SJSA1 (cell line): ENCODE data around the gene LLGL1. TPM values are rescaled to one million over a fixed set of nuclear protein-coding genes. Genes with fewer than 3 reads are reported as not detected.

ENCODE experiments used
- DNase-seq, 2 experiments: peaks; one replicate each; pipeline ENCODE4 v3.0.0-alpha.2; 2015 to 2020; ENCODE audit warnings: low spot score in 2 of 2, low read depth in 1 of 2
- H3K27ac ChIP-seq: fragments of 250-450 bp; sonication (Bioruptor Pico); 2 replicates; pipeline ENCODE4 v1.5.1; 2020; ENCODE audit warnings: mild to moderate bottlenecking, moderate library complexity
- H3K27me3 ChIP-seq: fragments of 250-450 bp; sonication (Bioruptor Pico); replicated peaks from 2 replicates; pipeline ENCODE4 v1.5.1; 2020; ENCODE audit warnings: mild to moderate bottlenecking, moderate library complexity
- H3K36me3 ChIP-seq: fragments of 250-450 bp; sonication (Bioruptor Pico); 2 replicates; pipeline ENCODE4 v1.5.1; 2020; ENCODE audit warnings: mild to moderate bottlenecking
- H3K4me1 ChIP-seq: fragments of 250-450 bp; sonication (Bioruptor Pico); replicated peaks from 2 replicates; pipeline ENCODE4 v1.6.1; 2021; ENCODE audit warnings: mild to moderate bottlenecking
- H3K4me3 ChIP-seq: fragments of 250-450 bp; sonication (Bioruptor Pico); 2 replicates; pipeline ENCODE4 v1.5.1; 2020; ENCODE audit warnings: mild to moderate bottlenecking
- H3K9me3 ChIP-seq: fragments of 250-450 bp; sonication (Bioruptor Pico); replicated peaks from 2 replicates; pipeline ENCODE4 v1.5.1; 2020; ENCODE audit warnings: mild to moderate bottlenecking
- total RNA-seq: library from RNA; depleted of rRNA; stranded (reverse); fragments of >200 nt; shearing (Covaris generic); gene quantifications from 2 replicates; pipeline ENCODE4 v1.2.3, GENCODE V29; 2014

Gene LLGL1
- total RNA-seq, 1 experiment from 2014 or later: 19.3 TPM

DNA sequence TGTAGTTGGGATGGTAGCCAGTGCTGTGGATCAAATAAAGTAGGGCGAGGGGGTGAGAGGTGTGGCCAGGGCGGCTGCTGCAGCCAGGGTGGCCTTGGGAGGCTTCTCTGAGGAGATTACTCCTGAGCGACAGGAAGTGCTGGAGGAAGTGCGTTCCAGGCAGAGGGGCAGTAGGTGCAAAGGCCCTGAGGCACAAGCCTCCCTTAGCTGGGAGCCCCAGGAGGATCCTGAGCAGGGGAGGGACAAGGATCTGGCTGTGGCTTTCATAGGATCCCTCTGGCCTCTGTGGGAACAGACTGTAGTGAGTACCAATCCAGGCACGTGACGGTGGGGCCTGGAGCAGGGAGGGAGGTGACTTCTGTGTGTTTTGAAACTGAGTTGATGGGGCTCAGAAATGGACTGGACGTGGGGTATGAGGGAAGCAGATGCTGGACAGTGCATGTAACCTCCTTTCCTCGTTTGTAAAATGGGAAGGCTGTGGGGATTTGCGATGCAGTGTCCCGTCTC, 2.8 kb downstream of the LLGL1 start:
- no peak overlapping the region for H3K27ac ChIP-seq
- no peaks in the 10 kb centered on the region for H3K9me3 ChIP-seq
- no peaks in the 10 kb centered on the region; the same call in 1 of the 2 replicates for H3K36me3 ChIP-seq
- H3K4me1 ChIP-seq: peaks cover 18% of the 10 kb centered on the region
- DNase-seq: no peak
- H3K4me3 ChIP-seq: no peak overlapping the region
- no peaks in the 10 kb centered on the region for H3K27me3 ChIP-seq

DNA sequence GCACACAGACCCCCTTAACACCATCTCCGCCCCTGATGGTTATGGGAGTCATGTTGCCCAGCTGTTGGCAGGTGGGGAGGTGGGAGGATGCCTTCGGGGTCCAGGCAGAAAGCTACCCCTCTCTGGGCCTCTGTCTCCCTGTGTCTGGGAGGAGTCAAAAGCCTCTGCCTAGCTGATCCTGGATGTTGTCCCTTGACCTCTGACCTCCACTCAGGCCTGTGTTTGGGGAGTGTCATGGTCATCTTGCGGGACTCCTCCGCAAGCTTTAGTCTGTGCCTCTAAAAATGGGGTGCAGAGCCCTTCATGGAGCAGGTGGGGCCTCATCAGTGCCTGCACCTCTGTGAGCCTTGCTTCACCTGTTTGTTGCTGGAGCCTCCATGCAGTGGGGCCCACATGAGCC, 3.8 kb downstream of the LLGL1 start:
- DNase-seq: no peak
- no peaks in the 10 kb centered on the region for H3K27me3 ChIP-seq
- H3K4me1 ChIP-seq: peaks cover 18% of the 10 kb centered on the region
- H3K36me3 ChIP-seq: peaks cover 7% of the 10 kb centered on the region
- H3K9me3 ChIP-seq: no peaks in the 10 kb centered on the region
- no peak overlapping the region for H3K4me3 ChIP-seq
- no peak overlapping the region for H3K27ac ChIP-seq

- DNase-seq: no peak
- H3K27ac ChIP-seq: no peak overlapping the region
- no peak overlapping the region for H3K4me3 ChIP-seq
- H3K9me3 ChIP-seq: no peaks in the 10 kb centered on the region
- H3K36me3 ChIP-seq: peaks cover 12% of the 10 kb centered on the region
- H3K4me1 ChIP-seq: peaks cover 13% of the 10 kb centered on the region
- no peaks in the 10 kb centered on the region for H3K27me3 ChIP-seq
Observed at GRCh38 chr17:18229771-18230170, 4.3 kb downstream of the LLGL1 start.

GRCh38 chr17:18230288-18231141, 5.1 kb downstream of the LLGL1 start:
- DNase-seq: no peak
- H3K4me1 ChIP-seq: peaks cover 15% of the 10 kb centered on the region
- H3K27ac ChIP-seq: no peak overlapping the region
- H3K9me3 ChIP-seq: no peaks in the 10 kb centered on the region
- H3K27me3 ChIP-seq: no peaks in the 10 kb centered on the region
- no peak overlapping the region for H3K4me3 ChIP-seq
- H3K36me3 ChIP-seq: peaks cover 19% of the 10 kb centered on the region

DNA sequence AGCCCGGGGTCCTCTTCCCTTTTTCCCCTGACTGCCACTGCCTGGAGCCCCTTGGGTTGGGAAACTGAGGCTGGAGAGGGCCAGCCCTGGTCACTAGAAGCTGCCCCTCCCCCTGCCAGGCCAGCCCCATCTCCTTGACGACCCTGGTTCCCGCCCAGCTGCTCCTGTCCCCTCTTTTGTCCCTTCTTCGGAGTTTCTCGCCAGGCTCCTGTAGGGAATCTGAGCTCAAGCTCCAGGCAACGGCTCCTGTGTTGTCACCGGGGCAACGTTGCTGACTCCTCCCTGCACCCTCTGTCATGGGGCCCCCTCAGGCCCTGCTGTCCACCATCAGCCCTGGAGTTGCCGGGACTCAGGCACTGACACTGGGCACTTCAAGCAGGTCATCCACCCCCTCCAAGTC, 5.7 kb downstream of the LLGL1 start:
- H3K4me1 ChIP-seq: peaks cover 18% of the 10 kb centered on the region
- H3K9me3 ChIP-seq: no peaks in the 10 kb centered on the region
- peaks cover 25% of the 10 kb centered on the region for H3K36me3 ChIP-seq
- no peak overlapping the region for H3K4me3 ChIP-seq
- H3K27ac ChIP-seq: no peak overlapping the region
- no peak for DNase-seq
- H3K27me3 ChIP-seq: no peaks in the 10 kb centered on the region

DNA sequence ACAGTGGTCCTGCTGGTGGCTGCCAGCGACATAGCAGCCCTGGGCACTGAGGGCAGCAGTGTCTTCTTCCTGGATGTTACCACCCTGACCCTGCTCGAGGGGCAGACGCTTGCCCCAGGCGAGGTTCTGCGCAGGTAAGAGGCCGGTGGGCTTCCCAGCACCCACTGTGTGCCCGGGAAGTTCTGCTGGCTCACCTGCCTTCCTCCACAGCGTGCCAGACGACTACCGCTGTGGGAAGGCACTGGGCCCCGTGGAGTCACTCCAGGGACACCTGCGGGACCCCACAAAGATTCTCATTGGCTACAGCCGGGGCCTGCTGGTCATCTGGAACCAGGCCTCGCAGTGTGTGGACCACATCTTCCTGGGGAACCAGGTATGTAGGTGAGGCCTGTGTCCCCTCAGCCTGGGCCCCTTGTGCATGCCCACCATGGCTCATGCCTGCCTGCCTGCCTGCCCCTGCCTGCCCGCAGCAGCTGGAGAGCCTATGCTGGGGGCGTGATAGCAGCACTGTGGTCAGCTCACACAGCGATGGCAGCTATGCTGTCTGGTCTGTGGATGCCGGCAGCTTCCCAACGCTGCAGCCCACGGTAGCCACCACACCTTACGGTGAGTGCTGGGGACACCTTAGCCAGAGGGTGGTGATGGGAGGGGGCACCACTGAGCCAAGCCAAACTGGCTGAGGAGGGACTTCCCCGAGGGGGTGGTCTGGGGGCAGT, 8.5 kb downstream of the LLGL1 start:
- no peak for DNase-seq
- Histone ChIP-seq H3K27me3 (no peaks in the 10 kb centered on the region), H3K27ac (no peak overlapping the region), H3K4me1 (peaks cover 15% of the 10 kb centered on the region), H3K36me3 (peaks cover 45% of the 10 kb centered on the region), H3K4me3 (no peak overlapping the region), H3K9me3 (no peaks in the 10 kb centered on the region)

DNA sequence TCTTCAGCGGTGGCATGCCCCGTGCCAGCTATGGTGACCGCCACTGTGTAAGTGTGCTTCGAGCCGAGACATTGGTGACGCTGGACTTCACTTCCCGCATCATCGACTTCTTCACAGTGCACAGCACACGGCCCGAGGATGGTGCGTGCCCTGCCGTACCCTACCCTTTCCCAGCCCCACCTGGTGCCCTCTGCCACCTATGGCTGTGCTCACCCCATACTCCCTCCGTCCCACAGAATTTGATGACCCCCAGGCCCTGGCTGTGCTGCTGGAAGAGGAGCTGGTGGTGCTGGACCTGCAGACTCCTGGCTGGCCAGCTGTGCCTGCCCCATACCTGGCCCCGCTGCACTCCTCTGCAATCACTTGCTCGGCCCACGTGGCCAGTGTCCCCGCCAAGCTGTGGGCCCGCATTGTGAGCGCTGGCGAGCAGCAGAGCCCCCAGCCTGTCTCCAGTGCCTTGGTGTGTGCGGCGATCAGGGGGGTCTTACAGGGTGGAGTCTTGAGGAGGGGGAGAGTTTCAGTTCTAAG, 9.5 kb downstream of the LLGL1 start:
- Histone ChIP-seq H3K9me3 (no peaks in the 10 kb centered on the region), H3K4me3 (no peak overlapping the region), H3K4me1 (peaks cover 15% of the 10 kb centered on the region), H3K27me3 (no peaks in the 10 kb centered on the region), H3K27ac (peak overlapping the region; percentile 76; the same call in 1 of the 2 replicates), H3K36me3 (peaks cover 45% of the 10 kb centered on the region)
- DNase-seq: no peak

DNA sequence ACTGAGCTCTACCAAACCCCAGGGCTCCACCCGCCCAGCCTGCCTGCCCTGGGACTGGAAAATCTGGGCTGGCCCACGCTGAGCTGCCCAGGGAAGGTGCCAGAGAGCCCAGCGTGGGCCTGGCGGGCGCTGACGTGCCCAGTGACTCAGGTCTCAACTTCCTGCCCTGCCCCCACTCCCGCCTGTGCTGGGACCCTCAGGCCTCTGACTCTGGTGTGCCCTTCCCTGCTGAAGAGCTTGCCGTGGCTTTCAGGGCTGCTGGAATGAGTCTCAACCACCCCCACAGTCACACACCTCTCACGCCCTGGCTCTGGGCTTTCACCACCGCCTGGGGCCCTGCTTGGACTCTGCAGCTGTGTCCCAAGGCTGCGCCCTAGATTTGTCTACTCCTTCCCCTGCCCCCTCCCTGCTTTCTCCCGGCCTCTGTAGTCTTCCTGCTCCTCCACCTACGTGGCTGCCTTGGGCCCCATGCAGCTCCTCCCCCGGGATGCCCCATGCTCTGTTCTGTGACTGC, 10.4 kb downstream of the LLGL1 start:
- peak overlapping the region; percentile 76 for H3K27ac ChIP-seq
- H3K36me3 ChIP-seq: peaks cover 49% of the 10 kb centered on the region
- H3K4me1 ChIP-seq: peaks cover 15% of the 10 kb centered on the region
- H3K4me3 ChIP-seq: no peak overlapping the region
- DNase-seq: peak; percentile 21 to 67
- no peaks in the 10 kb centered on the region for H3K9me3 ChIP-seq
- no peaks in the 10 kb centered on the region for H3K27me3 ChIP-seq

DNA sequence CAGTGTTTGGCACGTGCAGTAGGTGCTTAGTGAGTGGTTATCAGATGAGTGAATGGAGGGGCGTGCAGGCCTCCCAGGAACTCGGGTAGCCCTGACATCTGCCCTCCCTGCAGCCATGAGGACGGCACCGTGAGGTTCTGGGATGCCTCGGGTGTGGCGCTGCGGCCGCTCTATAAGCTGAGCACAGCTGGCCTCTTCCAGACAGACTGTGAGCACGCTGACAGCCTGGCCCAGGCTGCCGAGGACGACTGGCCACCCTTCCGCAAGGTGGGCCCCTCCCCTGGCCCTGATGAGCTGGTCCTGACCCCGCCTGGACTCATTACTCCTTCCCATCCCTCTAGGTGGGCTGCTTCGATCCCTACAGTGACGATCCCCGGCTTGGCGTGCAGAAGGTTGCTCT, 11.1 kb downstream of the LLGL1 start:
- Histone ChIP-seq H3K27me3 (no peaks in the 10 kb centered on the region), H3K9me3 (no peaks in the 10 kb centered on the region), H3K36me3 (peaks cover 49% of the 10 kb centered on the region), H3K4me1 (peaks cover 15% of the 10 kb centered on the region), H3K27ac (no peak overlapping the region), H3K4me3 (no peak overlapping the region)
- no peak for DNase-seq

- Histone ChIP-seq H3K36me3 (peaks cover 53% of the 10 kb centered on the region), H3K4me1 (peaks cover 15% of the 10 kb centered on the region), H3K27me3 (no peaks in the 10 kb centered on the region), H3K9me3 (no peaks in the 10 kb centered on the region), H3K27ac (no peak overlapping the region), H3K4me3 (no peak overlapping the region)
- DNase-seq: no peak
Observed at GRCh38 chr17:18237461-18237860, 12.0 kb downstream of the LLGL1 start.

DNA sequence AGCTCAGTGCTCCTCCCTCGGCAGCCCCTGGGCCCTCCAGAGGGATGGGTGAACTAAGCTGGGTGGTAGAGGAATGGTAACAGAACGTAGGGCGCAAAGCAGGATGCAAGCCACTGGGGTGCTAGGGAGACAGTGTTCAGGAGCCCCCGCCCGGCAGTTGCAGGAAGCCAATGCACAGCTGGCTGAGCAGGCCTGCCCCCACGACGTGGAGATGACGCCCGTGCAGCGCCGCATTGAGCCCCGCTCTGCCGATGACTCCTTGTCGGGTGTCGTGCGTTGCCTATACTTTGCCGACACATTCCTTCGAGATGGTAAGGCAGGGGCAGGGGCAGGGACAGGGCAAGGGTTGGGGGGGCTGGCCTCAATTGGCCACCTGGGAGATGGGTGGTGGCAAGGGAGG, 12.9 kb downstream of the LLGL1 start:
- Histone ChIP-seq H3K27ac (no peak overlapping the region), H3K27me3 (no peaks in the 10 kb centered on the region), H3K9me3 (no peaks in the 10 kb centered on the region), H3K4me1 (peaks cover 15% of the 10 kb centered on the region), H3K4me3 (no peak overlapping the region), H3K36me3 (peaks cover 59% of the 10 kb centered on the region)
- DNase-seq: no peak

GRCh38 chr17:18240449-18240848, 15.0 kb downstream of the LLGL1 start:
- DNase-seq: no peak
- no peaks in the 10 kb centered on the region for H3K9me3 ChIP-seq
- H3K4me1 ChIP-seq: peaks cover 9% of the 10 kb centered on the region
- no peak overlapping the region for H3K27ac ChIP-seq
- no peaks in the 10 kb centered on the region for H3K27me3 ChIP-seq
- peaks cover 55% of the 10 kb centered on the region for H3K36me3 ChIP-seq
- H3K4me3 ChIP-seq: no peak overlapping the region

GRCh38 chr17:18241229-18241871, 15.9 kb downstream of the LLGL1 start:
- Histone ChIP-seq H3K36me3 (peaks cover 55% of the 10 kb centered on the region), H3K4me1 (peaks cover under 1% of the 10 kb centered on the region; the same call in 1 of the 2 replicates), H3K9me3 (no peaks in the 10 kb centered on the region), H3K27ac (no peak overlapping the region), H3K27me3 (no peaks in the 10 kb centered on the region), H3K4me3 (no peak overlapping the region)
- DNase-seq: no peak
